GM06990 (cell line): Measurements from ENCODE around the gene RNF214.
"Not testable (repeated sequence)": the region's sequence is repeated elsewhere in the genome, so short reads cannot be mapped to it uniquely, and the experiment has no call there.

Source experiments
- DNase-seq: peaks from one replicate; pipeline ENCODE4 v3.0.0-alpha.2; 2011; ENCODE audit not compliant: insufficient read length; ENCODE audit errors: extremely low read depth
- H3K27me3 ChIP-seq: replicated peaks from 2 replicates; pipeline ENCODE4 v1.6.0; 2011; ENCODE audit warnings: low read length; ENCODE audit not compliant: control insufficient read depth, insufficient read depth
- H3K36me3 ChIP-seq: 2 replicates; pipeline ENCODE4 v1.5.1; 2011; ENCODE audit warnings: low read length; ENCODE audit not compliant: control insufficient read depth, insufficient read depth
- H3K4me3 ChIP-seq: replicated peaks from 2 replicates; pipeline ENCODE4 v1.5.1; 2011; ENCODE audit warnings: low read depth, mild to moderate bottlenecking, control low read depth, low read length
- TF ChIP-seq, protein P1 (sequence below): IDR thresholded peaks from 2 replicates; pipeline ENCODE4 v1.5.1; 2011; ENCODE audit warnings: low read length, control low read depth, mild to moderate bottlenecking, inconsistent platforms; ENCODE audit not compliant: insufficient read depth, poor library complexity, severe bottlenecking

Gene RNF214

GRCh38 chr11:117259417-117259816 is 26.9 kb downstream of the RNF214 start:
- H3K27me3 ChIP-seq: no peaks in the 10 kb centered on the region
- TF ChIP-seq, protein P1, sequence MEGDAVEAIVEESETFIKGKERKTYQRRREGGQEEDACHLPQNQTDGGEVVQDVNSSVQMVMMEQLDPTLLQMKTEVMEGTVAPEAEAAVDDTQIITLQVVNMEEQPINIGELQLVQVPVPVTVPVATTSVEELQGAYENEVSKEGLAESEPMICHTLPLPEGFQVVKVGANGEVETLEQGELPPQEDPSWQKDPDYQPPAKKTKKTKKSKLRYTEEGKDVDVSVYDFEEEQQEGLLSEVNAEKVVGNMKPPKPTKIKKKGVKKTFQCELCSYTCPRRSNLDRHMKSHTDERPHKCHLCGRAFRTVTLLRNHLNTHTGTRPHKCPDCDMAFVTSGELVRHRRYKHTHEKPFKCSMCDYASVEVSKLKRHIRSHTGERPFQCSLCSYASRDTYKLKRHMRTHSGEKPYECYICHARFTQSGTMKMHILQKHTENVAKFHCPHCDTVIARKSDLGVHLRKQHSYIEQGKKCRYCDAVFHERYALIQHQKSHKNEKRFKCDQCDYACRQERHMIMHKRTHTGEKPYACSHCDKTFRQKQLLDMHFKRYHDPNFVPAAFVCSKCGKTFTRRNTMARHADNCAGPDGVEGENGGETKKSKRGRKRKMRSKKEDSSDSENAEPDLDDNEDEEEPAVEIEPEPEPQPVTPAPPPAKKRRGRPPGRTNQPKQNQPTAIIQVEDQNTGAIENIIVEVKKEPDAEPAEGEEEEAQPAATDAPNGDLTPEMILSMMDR: no peak
- H3K4me3 ChIP-seq: no peak overlapping the region
- no peaks in the 10 kb centered on the region; the same call in 1 of the 2 replicates for H3K36me3 ChIP-seq
- no peak for DNase-seq

GRCh38 chr11:117264624-117265323 is 32.3 kb downstream of the RNF214 start:
- DNase-seq, H3K27me3 ChIP-seq, H3K36me3 ChIP-seq, H3K4me3 ChIP-seq: not testable (repeated sequence)

DNA sequence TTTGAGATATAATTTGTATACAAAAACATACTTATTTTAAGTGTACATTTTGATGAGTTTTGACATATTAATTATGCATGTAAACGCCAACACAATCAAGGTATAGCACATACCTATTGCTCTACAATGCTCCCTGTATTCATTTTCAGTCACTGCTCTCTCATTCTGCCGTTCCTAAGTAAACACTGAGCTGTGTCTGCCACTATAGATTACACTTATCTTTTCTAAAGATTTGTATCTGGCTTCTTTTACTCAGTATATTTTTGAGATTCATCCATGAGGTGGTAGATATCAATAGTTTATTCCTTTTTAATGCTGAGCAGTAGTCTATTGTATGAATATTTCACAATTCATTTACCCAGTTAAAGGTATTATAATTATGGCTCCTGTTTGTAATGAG is 33.3 kb downstream of the RNF214 start:
- Histone ChIP-seq H3K4me3 (no peak overlapping the region), H3K27me3 (no peaks in the 10 kb centered on the region), H3K36me3 (no peaks in the 10 kb centered on the region)
- TF ChIP-seq, protein P1: no peak
- DNase-seq: no peak

DNA sequence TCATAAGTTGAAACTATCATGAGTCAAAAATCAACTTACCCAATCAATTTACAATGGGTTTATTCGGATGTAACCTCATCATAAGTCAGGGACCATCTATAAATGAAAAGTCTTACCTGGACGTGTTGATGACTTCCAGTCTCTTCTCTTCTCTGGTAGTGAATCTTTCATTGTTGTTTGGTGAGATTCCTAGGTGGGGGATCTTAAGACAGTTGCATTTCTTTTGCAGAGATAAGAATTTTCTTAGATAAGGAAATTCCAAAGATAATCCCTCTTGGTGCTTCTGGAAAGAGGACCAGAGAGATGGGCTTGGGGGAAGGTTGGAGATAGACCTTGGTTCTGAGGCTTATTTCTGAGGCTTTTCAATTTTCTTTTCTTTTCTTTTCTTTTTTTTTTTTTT is 37.4 kb downstream of the RNF214 start:
- Histone ChIP-seq H3K4me3 (no peak overlapping the region), H3K27me3 (no peaks in the 10 kb centered on the region), H3K36me3 (peaks cover 2% of the 10 kb centered on the region)
- TF ChIP-seq, protein P1: no peak
- DNase-seq: no peak

- Histone ChIP-seq H3K27me3 (no peaks in the 10 kb centered on the region), H3K4me3 (no peak overlapping the region), H3K36me3 (peaks cover 2% of the 10 kb centered on the region)
- TF ChIP-seq, protein P1: no peak
- no peak for DNase-seq
Observed at GRCh38 chr11:117271208-117271607, 38.7 kb downstream of the RNF214 start.

- not testable (repeated sequence) for H3K27me3 ChIP-seq, H3K4me3 ChIP-seq, DNase-seq, H3K36me3 ChIP-seq
Observed at GRCh38 chr11:117272175-117272574, 39.7 kb downstream of the RNF214 start.

DNA sequence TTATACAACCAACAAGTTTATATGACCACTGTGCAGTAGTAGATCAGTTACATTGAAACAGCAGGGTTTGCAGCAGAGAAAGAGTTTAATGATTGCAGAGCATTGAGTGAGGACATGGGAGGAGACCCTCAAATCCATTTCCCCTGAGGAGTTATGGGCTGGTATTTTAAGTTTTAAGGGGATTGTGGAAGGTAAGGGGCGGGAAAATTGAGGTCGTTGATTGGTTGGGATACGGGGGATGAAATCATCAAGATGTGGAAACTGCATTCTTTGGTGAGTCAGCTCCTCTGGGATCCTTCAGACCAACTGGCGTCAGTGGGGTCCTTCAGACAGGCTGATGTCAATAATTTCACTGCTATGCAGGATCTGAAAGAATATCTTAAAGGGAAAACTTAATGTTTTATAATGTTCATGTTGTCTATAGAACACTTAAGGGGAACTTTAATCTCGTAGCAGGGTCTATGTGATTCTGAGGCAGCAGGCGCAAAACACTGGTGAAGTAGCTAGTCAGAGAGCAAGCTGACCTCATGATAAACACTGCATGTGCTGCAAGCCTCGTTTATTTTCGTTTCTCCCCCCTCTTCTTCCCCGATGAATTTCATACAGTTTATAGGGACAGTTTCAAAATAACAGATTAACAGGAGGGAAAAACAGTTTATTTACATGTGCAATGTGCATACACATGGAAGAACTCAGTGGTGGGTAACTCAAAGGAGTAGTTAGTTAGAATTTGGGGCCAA is 41.2 kb downstream of the RNF214 start:
- DNase-seq: no peak
- TF ChIP-seq, protein P1: no peak
- no peaks in the 10 kb centered on the region for H3K27me3 ChIP-seq
- peaks cover 2% of the 10 kb centered on the region for H3K36me3 ChIP-seq
- H3K4me3 ChIP-seq: no peak overlapping the region
